Measurements from ENCODE around the gene RBMS2. TPM values are rescaled to one million over a fixed set of nuclear protein-coding genes. Genes with fewer than 3 reads are reported as not detected.

The RBMS2 gene
- polyA plus RNA-seq, 3 donors from 2014 or later = 1.1 to 1.3 (median 1.3) TPM

- DNase-seq = no peak
Observed at GRCh38 chr12:56645201-56645716, 123.6 kb downstream of the RBMS2 start.

More at GRCh38 chr12:56645201-56645716, 123.6 kb downstream of the RBMS2 start:
- Mint-ChIP-seq H3K27me3 (ENCODE audit: low read depth in 3 of 3) (peaks cover 7 to 10% (median 8%) of the 10 kb centered on the region in 3 donors), H3K4me3 (peak overlapping the region; percentile 84 to 96 (median 93)), H3K27ac (peak overlapping the region; percentile 95 to 100 (median 98)), H3K36me3 (peaks cover 11 to 25% (median 14%) of the 10 kb centered on the region in 3 donors), H3K9me3 (no peaks in the 10 kb centered on the region), H3K4me1 (peaks cover 34 to 42% of the 10 kb centered on the region in 2 donors)

Other genes starting within 250 kb of the RBMS2 start
- 10 to 100 TPM; 41.7 to 82.2 (median 67.3) TPM for gene CS, start 221.5 kb upstream of the RBMS2 start, polyA plus RNA-seq
- 100 to 1,000 TPM; 201 to 232 (median 228) TPM for gene CNPY2, start 205.8 kb upstream of the RBMS2 start, polyA plus RNA-seq
- 1 to 10 TPM; 4.6 to 9.4 (median 8.7) TPM for gene PAN2, start 187.8 kb upstream of the RBMS2 start, polyA plus RNA-seq
- gene IL23A, start 182.9 kb upstream of the RBMS2 start, polyA plus RNA-seq = 1 to 10 TPM in 1 of 3 donors, under 1 TPM in 2; 0.21 to 1.5 (median 0.40) TPM
- gene STAT2, start 161.7 kb upstream of the RBMS2 start, polyA plus RNA-seq = 10 to 100 TPM; 49.5 to 78.1 (median 61.4) TPM
- not detected for gene APOF, start 159.0 kb upstream of the RBMS2 start, polyA plus RNA-seq
- gene TIMELESS, start 72.4 kb upstream of the RBMS2 start, polyA plus RNA-seq = 10 to 100 TPM in 1 of 3 donors, 1 to 10 TPM in 2; 3.5 to 11.3 (median 4.8) TPM
- gene MIP, start 67.2 kb upstream of the RBMS2 start, polyA plus RNA-seq = under 1 TPM in 2 of 3 donors, not detected in 1; 0.15 to 0.25 TPM
- gene SPRYD4, start 53.2 kb upstream of the RBMS2 start, polyA plus RNA-seq = 1 to 10 TPM in 2 of 3 donors, under 1 TPM in 1; 0.82 to 1.1 (median 1.1) TPM
- gene GLS2, start 33.7 kb upstream of the RBMS2 start, polyA plus RNA-seq = 1 to 10 TPM in 2 of 3 donors, under 1 TPM in 1; 0.57 to 2.0 (median 1.2) TPM
- gene BAZ2A, start 108.5 kb downstream of the RBMS2 start, polyA plus RNA-seq = 10 to 100 TPM in 2 of 3 donors, 1 to 10 TPM in 1; 6.5 to 37.5 (median 11.9) TPM
- 1,000 to 10,000 TPM in 1 of 3 donors, 100 to 1,000 TPM in 2; 795 to 1,475 (median 867) TPM for gene ATP5F1B, start 124.2 kb downstream of the RBMS2 start, polyA plus RNA-seq
- gene PTGES3, start 166.5 kb downstream of the RBMS2 start, polyA plus RNA-seq = 100 to 1,000 TPM; 175 to 222 (median 180) TPM
- 100 to 1,000 TPM; 662 to 819 (median 747) TPM for gene NACA, start 203.5 kb downstream of the RBMS2 start, polyA plus RNA-seq
- gene PRIM1, start 230.5 kb downstream of the RBMS2 start, polyA plus RNA-seq = 10 to 100 TPM; 24.6 to 31.7 (median 27.4) TPM
- 1 to 10 TPM in 1 of 3 donors, not detected in 2; 1.1 TPM for gene HSD17B6, start 241.5 kb downstream of the RBMS2 start, polyA plus RNA-seq

All from immature natural killer cell (primary cell).